Stimulated activated effector memory CD8-positive, alpha-beta T cell treated with anti-CD3 and anti-CD28 coated beads, Interleukin-12 subunit alpha, Interleukin-12 subunit beta, amount 100 ng/mL, for 72 hours (primary cell): ENCODE data around the gene SLC12A2.

Source experiments
- ATAC-seq: fragments of 150-1000 bp; cut with Tn5 transposase; 2 replicates; pipeline ENCODE4 v1.10.0; 2021
- DNase-seq, 2 donors: peaks; one replicate each; pipeline ENCODE4 v3.0.0; 2021 to 2022; ENCODE audit warnings: low spot score in 2 of 2
- H3K27ac Mint-ChIP-seq: one replicate; pipeline ENCODE4 v1.8.0; 2022; ENCODE audit warnings: mild to moderate bottlenecking, mixed read lengths
- H3K36me3 Mint-ChIP-seq: one replicate; pipeline ENCODE4 v1.8.0; 2022; ENCODE audit warnings: mild to moderate bottlenecking, mixed read lengths
- H3K4me1 Mint-ChIP-seq: one replicate; pipeline ENCODE4 v1.8.0; 2022; ENCODE audit warnings: mixed read lengths
- H3K4me3 Mint-ChIP-seq: one replicate; pipeline ENCODE4 v1.8.0; 2022; ENCODE audit warnings: mild to moderate bottlenecking, mixed read lengths
- H3K9me3 Mint-ChIP-seq: one replicate; pipeline ENCODE4 v1.8.0; 2022; ENCODE audit warnings: mixed read lengths

SLC12A2 gene

GRCh38 chr5:128116445-128116844 is 32.9 kb downstream of the SLC12A2 start:
- Mint-ChIP-seq H3K36me3 (peaks cover 42% of the 10 kb centered on the region), H3K9me3 (no peaks in the 10 kb centered on the region), H3K4me1 (no peaks in the 10 kb centered on the region), H3K27ac (no peak overlapping the region), H3K4me3 (no peak overlapping the region)
- DNase-seq, result no peak
- no peak for ATAC-seq

- H3K9me3 Mint-ChIP-seq, result no peaks in the 10 kb centered on the region
- ATAC-seq (no peak), DNase-seq (no peak)
- no peak overlapping the region for H3K4me3 Mint-ChIP-seq
- H3K27ac Mint-ChIP-seq, result no peak overlapping the region
- H3K4me1 Mint-ChIP-seq, result no peaks in the 10 kb centered on the region
- peaks cover 42% of the 10 kb centered on the region for H3K36me3 Mint-ChIP-seq
These were observed 34.6 kb downstream of the SLC12A2 start for GRCh38 chr5:128118214-128118613.

- Mint-ChIP-seq H3K9me3 (no peaks in the 10 kb centered on the region), H3K36me3 (peaks cover 18% of the 10 kb centered on the region), H3K27ac (no peak overlapping the region), H3K4me1 (no peaks in the 10 kb centered on the region), H3K4me3 (no peak overlapping the region)
- ATAC-seq, result no peak
- no peak for DNase-seq
These were observed 38.1 kb downstream of the SLC12A2 start for GRCh38 chr5:128121651-128122050.

GRCh38 chr5:128123936-128124335 is 40.4 kb downstream of the SLC12A2 start:
- Mint-ChIP-seq H3K27ac (no peak overlapping the region), H3K4me3 (no peak overlapping the region), H3K36me3 (peaks cover 6% of the 10 kb centered on the region), H3K4me1 (no peaks in the 10 kb centered on the region), H3K9me3 (no peaks in the 10 kb centered on the region)
- no peak for ATAC-seq
- no peak for DNase-seq

GRCh38 chr5:128126241-128126640 is 42.7 kb downstream of the SLC12A2 start:
- H3K27ac Mint-ChIP-seq, result no peak overlapping the region
- H3K36me3 Mint-ChIP-seq, result peaks cover 13% of the 10 kb centered on the region
- no peak for DNase-seq
- H3K9me3 Mint-ChIP-seq, result no peaks in the 10 kb centered on the region
- no peak overlapping the region for H3K4me3 Mint-ChIP-seq
- H3K4me1 Mint-ChIP-seq, result no peaks in the 10 kb centered on the region
- ATAC-seq, result no peak

GRCh38 chr5:128132499-128132898 is 48.9 kb downstream of the SLC12A2 start:
- no peak for ATAC-seq
- DNase-seq, result no peak
- Mint-ChIP-seq H3K27ac (no peak overlapping the region), H3K4me1 (no peaks in the 10 kb centered on the region), H3K9me3 (no peaks in the 10 kb centered on the region), H3K4me3 (no peak overlapping the region), H3K36me3 (peaks cover 44% of the 10 kb centered on the region)

- Mint-ChIP-seq H3K9me3 (no peaks in the 10 kb centered on the region), H3K27ac (no peak overlapping the region), H3K4me3 (no peak overlapping the region), H3K36me3 (peaks cover 57% of the 10 kb centered on the region), H3K4me1 (no peaks in the 10 kb centered on the region)
- DNase-seq (no peak), ATAC-seq (no peak)
These were observed 51.7 kb downstream of the SLC12A2 start for GRCh38 chr5:128135286-128135685.

- ATAC-seq (no peak), DNase-seq (no peak)
- H3K9me3 Mint-ChIP-seq, result no peaks in the 10 kb centered on the region
- no peak overlapping the region for H3K4me3 Mint-ChIP-seq
- no peak overlapping the region for H3K27ac Mint-ChIP-seq
- peaks cover 34% of the 10 kb centered on the region for H3K36me3 Mint-ChIP-seq
- no peaks in the 10 kb centered on the region for H3K4me1 Mint-ChIP-seq
These were observed 60.3 kb downstream of the SLC12A2 start for GRCh38 chr5:128143911-128144310.

- Mint-ChIP-seq H3K9me3 (no peaks in the 10 kb centered on the region), H3K4me3 (no peak overlapping the region), H3K4me1 (no peaks in the 10 kb centered on the region), H3K36me3 (peaks cover 38% of the 10 kb centered on the region), H3K27ac (no peak overlapping the region)
- ATAC-seq (no peak), DNase-seq (no peak)
These were observed 60.9 kb downstream of the SLC12A2 start for GRCh38 chr5:128144491-128144890.

GRCh38 chr5:128146671-128147070 is 63.1 kb downstream of the SLC12A2 start:
- DNase-seq, result no peak
- Mint-ChIP-seq H3K4me3 (no peak overlapping the region), H3K36me3 (peaks cover 57% of the 10 kb centered on the region), H3K9me3 (no peaks in the 10 kb centered on the region), H3K27ac (no peak overlapping the region), H3K4me1 (no peaks in the 10 kb centered on the region)
- ATAC-seq, result no peak

- DNase-seq (no peak), ATAC-seq (no peak)
- H3K9me3 Mint-ChIP-seq, result no peaks in the 10 kb centered on the region
- no peak overlapping the region for H3K4me3 Mint-ChIP-seq
- H3K27ac Mint-ChIP-seq, result no peak overlapping the region
- no peaks in the 10 kb centered on the region for H3K4me1 Mint-ChIP-seq
- peaks cover 87% of the 10 kb centered on the region for H3K36me3 Mint-ChIP-seq
These were observed 71.4 kb downstream of the SLC12A2 start for GRCh38 chr5:128154943-128155342.

GRCh38 chr5:128155776-128156175 is 72.2 kb downstream of the SLC12A2 start:
- H3K4me1 Mint-ChIP-seq, result no peaks in the 10 kb centered on the region
- H3K27ac Mint-ChIP-seq, result no peak overlapping the region
- H3K4me3 Mint-ChIP-seq, result no peak overlapping the region
- no peak for ATAC-seq
- DNase-seq, result no peak
- no peaks in the 10 kb centered on the region for H3K9me3 Mint-ChIP-seq
- H3K36me3 Mint-ChIP-seq, result peaks cover 83% of the 10 kb centered on the region

- peaks cover 75% of the 10 kb centered on the region for H3K36me3 Mint-ChIP-seq
- H3K4me1 Mint-ChIP-seq, result no peaks in the 10 kb centered on the region
- ATAC-seq (no peak), DNase-seq (no peak)
- H3K4me3 Mint-ChIP-seq, result no peak overlapping the region
- H3K27ac Mint-ChIP-seq, result no peak overlapping the region
- H3K9me3 Mint-ChIP-seq, result no peaks in the 10 kb centered on the region
These were observed 73.0 kb downstream of the SLC12A2 start for GRCh38 chr5:128156521-128156920.

- Mint-ChIP-seq H3K9me3 (no peaks in the 10 kb centered on the region), H3K4me3 (no peak overlapping the region)
These were observed 74.8 kb downstream of the SLC12A2 start for GRCh38 chr5:128158342-128158741.

GRCh38 chr5:128163991-128164390 is 80.4 kb downstream of the SLC12A2 start:
- H3K4me1 Mint-ChIP-seq, result no peaks in the 10 kb centered on the region
- no peak overlapping the region for H3K4me3 Mint-ChIP-seq
- H3K36me3 Mint-ChIP-seq, result peaks cover 40% of the 10 kb centered on the region
- no peak overlapping the region for H3K27ac Mint-ChIP-seq
- ATAC-seq, result no peak
- DNase-seq, result no peak
- no peaks in the 10 kb centered on the region for H3K9me3 Mint-ChIP-seq

More at GRCh38 chr5:128158342-128158741, 74.8 kb downstream of the SLC12A2 start:
- DNase-seq (no peak), ATAC-seq (no peak)
- Mint-ChIP-seq H3K27ac (no peak overlapping the region), H3K36me3 (peaks cover 82% of the 10 kb centered on the region), H3K4me1 (no peaks in the 10 kb centered on the region)

GRCh38 chr5:128169401-128170017 is 85.9 kb downstream of the SLC12A2 start:
- Mint-ChIP-seq H3K9me3 (no peaks in the 10 kb centered on the region), H3K4me3 (no peak overlapping the region), H3K27ac (no peak overlapping the region), H3K4me1 (no peaks in the 10 kb centered on the region), H3K36me3 (peaks cover 30% of the 10 kb centered on the region)
- DNase-seq, result no peak
- ATAC-seq, result no peak

- Mint-ChIP-seq H3K27ac (no peak overlapping the region), H3K36me3 (peaks cover 41% of the 10 kb centered on the region), H3K4me1 (no peaks in the 10 kb centered on the region), H3K9me3 (no peaks in the 10 kb centered on the region), H3K4me3 (no peak overlapping the region)
- no peak for ATAC-seq
- no peak for DNase-seq
These were observed 88.5 kb downstream of the SLC12A2 start for GRCh38 chr5:128172102-128172501.
